SK-N-SH (cell line): ENCODE data around the gene MFSD11. TPM values are rescaled to one million over a fixed set of nuclear protein-coding genes. Genes with fewer than 3 reads are reported as not detected.
"Not testable (repeated sequence)": the region's sequence is repeated elsewhere in the genome, so short reads cannot be mapped to it uniquely, and the experiment has no call there.

Experiments used
- CTCF ChIA-PET: fragments of 300-600, 350-600 bp; formaldehyde crosslinking; extraction: SDS; loops from one replicate; lab custom pipeline; 2021; lab: Yijun Ruan, JAX
- POLR2A ChIA-PET: fragments of 350-600 bp; sonication (Branson Sonifier 250); formaldehyde crosslinking; extraction: SDS; loops from one replicate; lab custom pipeline; 2020; ENCODE audit warnings: antibody characterized with exemption, inconsistent platforms; lab: Yijun Ruan, JAX
- DNase-seq: peaks from one replicate; pipeline ENCODE4 v3.0.0; 2012
- H2AFZ ChIP-seq: fragments of 200-600 bp; sonication (generic); 2 replicates; pipeline ENCODE4 v1.8.1; 2016; ENCODE audit warnings: antibody characterized with exemption, mild to moderate bottlenecking, low read depth
- H3F3A ChIP-seq: fragments of 200-600 bp; sonication (generic); replicated peaks from 2 replicates; pipeline ENCODE3; 2016; ENCODE audit warnings: antibody characterized with exemption, mild to moderate bottlenecking; ENCODE audit not compliant: insufficient read depth
- H3K27ac ChIP-seq, 2 experiments: fragments of 200-500 bp in 1 of 2; fragments of 200-600 bp in 1 of 2; sonication (Bioruptor generic) in 1 of 2; sonication (generic), shearing (Covaris generic) in 1 of 2; 2 replicates each; pipeline versions ENCODE4 v1.5.1 to v1.6.1; 2014 to 2016; ENCODE audit warnings: low read depth in 2 of 2, inconsistent platforms in 1 of 2, low read length in 1 of 2, mild to moderate bottlenecking in 1 of 2, mixed read lengths in 1 of 2
- H3K27me3 ChIP-seq: fragments of 200-600 bp; sonication (generic), shearing (Covaris generic); 2 replicates; pipeline ENCODE4 v1.6.1; 2016; ENCODE audit warnings: mixed run types; ENCODE audit not compliant: insufficient read depth
- H3K36me3 ChIP-seq, 2 experiments: fragments of 200-500 bp in 1 of 2; fragments of 200-600 bp in 1 of 2; sonication (Bioruptor generic) in 1 of 2; sonication (generic) in 1 of 2; replicated peaks in 1 of 2; 2 replicates each; pipeline versions ENCODE3 to v1.5.1; 2014 to 2016; ENCODE audit warnings: low read length in 1 of 2, mild to moderate bottlenecking in 1 of 2; ENCODE audit not compliant: insufficient read depth in 2 of 2, control insufficient read depth in 1 of 2
- H3K4me1 ChIP-seq, 2 experiments: fragments of 200-500 bp in 1 of 2; fragments of 200-600 bp in 1 of 2; sonication (Bioruptor generic) in 1 of 2; sonication (generic), shearing (Covaris generic) in 1 of 2; 2 replicates each; pipeline versions ENCODE4 v1.5.1 to v1.6.1; 2014 to 2016; ENCODE audit warnings: low read depth in 1 of 2, low read length in 1 of 2, mixed run types in 1 of 2; ENCODE audit not compliant: insufficient read depth in 2 of 2, control insufficient read depth in 1 of 2
- H3K4me2 ChIP-seq: fragments of 200-600 bp; sonication (generic), shearing (Covaris generic); 2 replicates; pipeline ENCODE4 v1.6.1; 2017; ENCODE audit warnings: mixed run types
- H3K4me3 ChIP-seq, 2 experiments: fragments of 200-500 bp in 1 of 2; fragments of 200-600 bp in 1 of 2; sonication (Bioruptor generic) in 1 of 2; sonication (generic), shearing (Covaris generic) in 1 of 2; 2 replicates each; pipeline versions ENCODE4 v1.5.1 to v1.8.1; 2014 to 2016; ENCODE audit warnings: low read depth in 2 of 2, inconsistent platforms in 1 of 2, low read length in 1 of 2, mild to moderate bottlenecking in 1 of 2, mixed read lengths in 1 of 2, moderate library complexity in 1 of 2
- H3K79me2 ChIP-seq: fragments of 200-600 bp; sonication (generic); 2 replicates; pipeline ENCODE4 v1.8.1; 2017; ENCODE audit warnings: mild to moderate bottlenecking; ENCODE audit not compliant: insufficient read depth
- H3K9ac ChIP-seq: fragments of 200-600 bp; sonication (generic); 2 replicates; pipeline ENCODE4 v1.6.1; 2017; ENCODE audit warnings: mixed run types
- H3K9me2 ChIP-seq: fragments of 200-600 bp; sonication (generic); 2 replicates; pipeline ENCODE4 v1.6.1; 2017; ENCODE audit warnings: mixed run types
- H3K9me3 ChIP-seq: fragments of 200-600 bp; sonication (generic); 2 replicates; pipeline ENCODE4 v1.6.1; 2017; ENCODE audit warnings: mixed run types, mild to moderate bottlenecking, moderate library complexity
- H4K20me1 ChIP-seq: fragments of 200-600 bp; sonication (generic); 2 replicates; pipeline ENCODE4 v1.6.1; 2017; ENCODE audit warnings: mild to moderate bottlenecking, mixed run types; ENCODE audit not compliant: insufficient read depth
- EZH2phosphoT487 ChIP-seq: fragments of 200-600 bp; sonication (generic); IDR thresholded peaks from 2 replicates; pipeline ENCODE4 v1.6.1; 2017; ENCODE audit warnings: low read depth, mixed run types, mild to moderate bottlenecking, antibody characterized with exemption, moderate library complexity, borderline replicate concordance
- FOXJ3 ChIP-seq: sonication (generic); formaldehyde crosslinking; IDR thresholded peaks from 2 replicates; pipeline ENCODE4 v1.5.1; 2020; ENCODE audit warnings: mild to moderate bottlenecking, missing genetic modification reagents
- GATA2 ChIP-seq: sonication (generic); formaldehyde crosslinking; IDR thresholded peaks from 2 replicates; pipeline ENCODE4 v1.5.0; 2020; ENCODE audit warnings: mild to moderate bottlenecking, missing genetic modification reagents
- RAD21 ChIP-seq: IDR thresholded peaks from 2 replicates; pipeline ENCODE4 v1.6.1; 2012; ENCODE audit warnings: mild to moderate bottlenecking, low read length
- RFX5 ChIP-seq: IDR thresholded peaks from 2 replicates; pipeline ENCODE4 v1.6.1; 2012; ENCODE audit warnings: mild to moderate bottlenecking, improper control_type of control experiment, low read length
- RXRA ChIP-seq: IDR thresholded peaks from 2 replicates; pipeline ENCODE4 v1.4.0; 2012; ENCODE audit warnings: low read depth, mild to moderate bottlenecking, borderline replicate concordance
- TAF1 ChIP-seq: IDR thresholded peaks from 2 replicates; pipeline ENCODE4 v1.6.1; 2012; ENCODE audit warnings: low read depth, mild to moderate bottlenecking, low read length, moderate library complexity, borderline replicate concordance
- WGBS: methylation state at CpG from one replicate; pipeline ENCODE4 v1.1.6; 2017; ENCODE audit warnings: low lambda C conversion rate; 5-methylcytosine and 5-hydroxymethylcytosine counted together
- polyA plus RNA-seq, 3 experiments: library from polyadenylated mRNA; depleted of rRNA; stranded (reverse); fragments of >200 nt; gene quantifications; 2 replicates each; pipeline ENCODE4 v1.2.3, GENCODE V29; 2012
- TF ChIP-seq, protein P1 (sequence below): IDR thresholded peaks from 2 replicates; pipeline ENCODE4; 2012
- TF ChIP-seq, protein P2 (sequence below): fragments of 150-350 bp; IDR thresholded peaks from 2 replicates; pipeline ENCODE4 v1.6.1; 2017; ENCODE audit warnings: antibody characterized with exemption, low read length, low read depth, borderline replicate concordance
- TF ChIP-seq, protein P3 (sequence below): IDR thresholded peaks from 2 replicates; pipeline ENCODE4 v1.6.1; 2012; ENCODE audit warnings: mild to moderate bottlenecking, low read depth, low read length, moderate library complexity

Gene MFSD11
- polyA plus RNA-seq, 1 of the 3 experiments (the other 2 are of a cell fraction), result 22.7 TPM

DNA sequence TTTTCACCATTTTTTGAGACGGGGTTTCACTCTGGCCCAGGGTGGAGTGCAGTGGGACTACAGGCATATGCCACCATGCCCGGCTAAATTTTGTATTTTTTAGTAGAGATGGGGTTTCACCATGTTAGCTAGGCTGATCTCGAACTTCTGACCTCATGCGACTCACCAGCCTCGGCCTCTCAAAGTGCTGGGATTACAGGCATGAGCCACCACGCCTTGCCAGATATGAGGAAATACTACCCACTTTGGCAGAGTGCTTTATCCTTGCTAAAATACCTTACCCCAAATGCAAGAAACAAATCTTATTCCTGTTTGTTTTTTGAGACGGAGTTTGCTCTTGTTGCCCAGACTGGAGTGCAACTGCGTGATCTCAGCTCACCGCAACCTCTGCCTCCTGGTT lies 67.4 kb downstream of the MFSD11 start:
- Histone ChIP-seq H3K27me3 (no peaks in the 10 kb centered on the region), H3K36me3 (no peaks in the 10 kb centered on the region), H4K20me1 (no peaks in the 10 kb centered on the region), H3F3A (no peaks in the 10 kb centered on the region), H3K4me2 (no peak overlapping the region), H3K9me3 (no peaks in the 10 kb centered on the region), H3K27ac (no peak overlapping the region), H3K79me2 (no peaks in the 10 kb centered on the region), H3K9me2 (no peaks in the 10 kb centered on the region), H3K4me1 (no peaks in the 10 kb centered on the region), H2AFZ (no peak overlapping the region), H3K4me3 (no peak overlapping the region), H3K9ac (no peak overlapping the region)
- 78% methylated on average over 9 of the region's 9 CpGs for WGBS
- TF ChIP-seq, protein P1, sequence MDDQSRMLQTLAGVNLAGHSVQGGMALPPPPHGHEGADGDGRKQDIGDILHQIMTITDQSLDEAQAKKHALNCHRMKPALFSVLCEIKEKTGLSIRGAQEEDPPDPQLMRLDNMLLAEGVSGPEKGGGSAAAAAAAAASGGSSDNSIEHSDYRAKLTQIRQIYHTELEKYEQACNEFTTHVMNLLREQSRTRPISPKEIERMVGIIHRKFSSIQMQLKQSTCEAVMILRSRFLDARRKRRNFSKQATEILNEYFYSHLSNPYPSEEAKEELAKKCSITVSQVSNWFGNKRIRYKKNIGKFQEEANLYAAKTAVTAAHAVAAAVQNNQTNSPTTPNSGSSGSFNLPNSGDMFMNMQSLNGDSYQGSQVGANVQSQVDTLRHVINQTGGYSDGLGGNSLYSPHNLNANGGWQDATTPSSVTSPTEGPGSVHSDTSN, result no peak
- TF ChIP-seq RXRA (peak; percentile 44; the same call in 1 of the 2 replicates), RAD21 (no peak)
- POLR2A ChIA-PET, result no interaction called here
- CTCF ChIA-PET, result interaction anchor here (0.6 to 3.1 kb wide), 5 partner anchors 9 to 1496 kb away, joined by 3 to 17 read pairs (median 7); partner anchors contain the start of gene MGAT5B
- no peak for DNase-seq

DNA sequence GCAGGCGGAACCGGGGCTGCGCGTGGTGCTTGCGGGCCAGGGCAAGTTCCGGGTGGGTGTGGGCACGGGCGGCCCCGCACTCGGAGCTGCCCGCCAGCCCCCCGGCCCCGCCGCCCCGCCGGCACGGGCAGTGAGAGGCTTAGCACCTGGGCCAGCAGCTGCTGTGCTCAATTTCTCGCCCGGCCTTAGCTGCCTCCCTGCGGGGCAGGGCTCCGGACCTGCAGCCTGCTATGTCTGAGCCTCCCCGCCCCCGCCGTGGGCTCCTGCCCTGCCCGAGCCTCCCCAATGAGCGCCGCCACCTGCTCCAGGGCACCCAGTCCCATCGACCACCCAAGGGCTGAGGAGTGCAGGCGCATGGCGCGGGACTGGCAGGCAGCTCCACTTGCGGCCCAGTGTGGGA lies 68.2 kb downstream of the MFSD11 start:
- H3K36me3 ChIP-seq, H3K79me2 ChIP-seq, H3K4me1 ChIP-seq, H4K20me1 ChIP-seq, DNase-seq, H3K9me3 ChIP-seq, H2AFZ ChIP-seq, H3K27ac ChIP-seq, H3K4me3 ChIP-seq, H3F3A ChIP-seq, H3K9me2 ChIP-seq, POLR2A ChIA-PET, H3K27me3 ChIP-seq, H3K9ac ChIP-seq, H3K4me2 ChIP-seq: not testable (repeated sequence)
- CTCF ChIA-PET, result interaction anchor here (2.0 to 3.1 kb wide), 3 partner anchors 11 to 250 kb away, joined by 7 to 17 read pairs (median 9); partner anchors contain the start of gene MGAT5B
- 90% methylated on average over 32 of the region's 32 CpGs for WGBS

DNA sequence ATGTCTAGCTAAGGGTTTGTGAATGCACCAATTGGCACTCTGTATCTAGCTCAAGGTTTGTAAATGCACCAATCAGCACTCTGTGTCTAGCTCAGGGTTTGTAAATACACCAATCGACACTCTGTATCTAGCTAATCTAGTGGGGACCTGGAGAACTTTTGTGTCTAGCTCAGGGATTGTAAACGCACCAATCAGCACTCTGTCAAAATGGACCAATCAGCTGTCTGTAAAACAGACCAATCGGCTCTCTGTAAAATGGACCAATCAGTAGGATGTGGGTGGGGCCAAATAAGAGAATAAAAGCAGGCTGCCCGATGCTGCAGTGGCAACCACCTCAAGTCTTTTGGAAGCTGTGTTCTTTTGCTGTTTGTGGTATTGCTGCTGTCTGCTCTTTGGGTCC lies 68.8 kb downstream of the MFSD11 start:
- H2AFZ ChIP-seq, POLR2A ChIA-PET, H3K9me3 ChIP-seq, H4K20me1 ChIP-seq, DNase-seq, H3F3A ChIP-seq, H3K27ac ChIP-seq, H3K79me2 ChIP-seq, H3K4me2 ChIP-seq, H3K9ac ChIP-seq, H3K4me3 ChIP-seq, H3K9me2 ChIP-seq, H3K4me1 ChIP-seq, H3K36me3 ChIP-seq, H3K27me3 ChIP-seq: not testable (repeated sequence)
- WGBS, result 77% methylated on average over 4 of the region's 4 CpGs
- CTCF ChIA-PET, result interaction anchor here (0.7 to 3.1 kb wide), 9 partner anchors 10 to 277 kb away, joined by 3 to 17 read pairs (median 3); partner anchors contain the start of gene MGAT5B

DNA sequence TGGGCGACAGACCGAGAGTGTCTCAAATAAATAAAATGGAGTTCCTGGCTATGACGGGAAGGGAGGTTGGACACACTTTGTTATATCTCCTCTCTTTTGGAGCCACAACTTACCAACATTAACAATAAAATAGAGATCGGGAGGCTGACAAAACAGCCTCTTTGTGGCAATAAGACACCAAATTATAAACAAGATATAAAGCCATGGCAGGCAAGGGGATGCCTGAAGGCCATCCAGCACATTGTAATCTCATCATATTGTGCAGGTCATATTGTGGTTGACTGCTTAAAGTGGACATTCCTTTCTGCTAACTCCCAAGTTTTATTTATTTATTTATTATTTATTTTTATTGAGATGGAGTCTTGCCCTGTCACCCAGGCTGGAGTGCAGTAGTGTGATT lies 70.4 kb downstream of the MFSD11 start:
- WGBS, result 90% methylated on average over 4 of the region's 4 CpGs
- H3K4me1 ChIP-seq, result peaks cover 0 to 3% of the 10 kb centered on the region in 2 experiments; a peak in 1 of 4 replicates
- H3K4me3 ChIP-seq, result no peak overlapping the region
- no peaks in the 10 kb centered on the region for H3K79me2 ChIP-seq
- ChIA-PET CTCF (no interaction called here), POLR2A (no interaction called here)
- no peaks in the 10 kb centered on the region for H3F3A ChIP-seq
- H3K9ac ChIP-seq, result no peak overlapping the region
- H3K36me3 ChIP-seq, result no peaks in the 10 kb centered on the region
- no peaks in the 10 kb centered on the region for H3K9me3 ChIP-seq
- no peaks in the 10 kb centered on the region for H3K9me2 ChIP-seq
- DNase-seq, result no peak
- H3K27ac ChIP-seq, result no peak overlapping the region
- no peaks in the 10 kb centered on the region for H4K20me1 ChIP-seq
- H3K4me2 ChIP-seq, result no peak overlapping the region
- H3K27me3 ChIP-seq, result no peaks in the 10 kb centered on the region
- no peak overlapping the region for H2AFZ ChIP-seq
- TF ChIP-seq RFX5, result no peak
- TF ChIP-seq, protein P2, sequence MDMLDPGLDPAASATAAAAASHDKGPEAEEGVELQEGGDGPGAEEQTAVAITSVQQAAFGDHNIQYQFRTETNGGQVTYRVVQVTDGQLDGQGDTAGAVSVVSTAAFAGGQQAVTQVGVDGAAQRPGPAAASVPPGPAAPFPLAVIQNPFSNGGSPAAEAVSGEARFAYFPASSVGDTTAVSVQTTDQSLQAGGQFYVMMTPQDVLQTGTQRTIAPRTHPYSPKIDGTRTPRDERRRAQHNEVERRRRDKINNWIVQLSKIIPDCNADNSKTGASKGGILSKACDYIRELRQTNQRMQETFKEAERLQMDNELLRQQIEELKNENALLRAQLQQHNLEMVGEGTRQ, result no peak
- no peak for TF ChIP-seq FOXJ3 (CRISPR knock-in tag)
- no peak for TF ChIP-seq EZH2phosphoT487
- TF ChIP-seq, protein P3, sequence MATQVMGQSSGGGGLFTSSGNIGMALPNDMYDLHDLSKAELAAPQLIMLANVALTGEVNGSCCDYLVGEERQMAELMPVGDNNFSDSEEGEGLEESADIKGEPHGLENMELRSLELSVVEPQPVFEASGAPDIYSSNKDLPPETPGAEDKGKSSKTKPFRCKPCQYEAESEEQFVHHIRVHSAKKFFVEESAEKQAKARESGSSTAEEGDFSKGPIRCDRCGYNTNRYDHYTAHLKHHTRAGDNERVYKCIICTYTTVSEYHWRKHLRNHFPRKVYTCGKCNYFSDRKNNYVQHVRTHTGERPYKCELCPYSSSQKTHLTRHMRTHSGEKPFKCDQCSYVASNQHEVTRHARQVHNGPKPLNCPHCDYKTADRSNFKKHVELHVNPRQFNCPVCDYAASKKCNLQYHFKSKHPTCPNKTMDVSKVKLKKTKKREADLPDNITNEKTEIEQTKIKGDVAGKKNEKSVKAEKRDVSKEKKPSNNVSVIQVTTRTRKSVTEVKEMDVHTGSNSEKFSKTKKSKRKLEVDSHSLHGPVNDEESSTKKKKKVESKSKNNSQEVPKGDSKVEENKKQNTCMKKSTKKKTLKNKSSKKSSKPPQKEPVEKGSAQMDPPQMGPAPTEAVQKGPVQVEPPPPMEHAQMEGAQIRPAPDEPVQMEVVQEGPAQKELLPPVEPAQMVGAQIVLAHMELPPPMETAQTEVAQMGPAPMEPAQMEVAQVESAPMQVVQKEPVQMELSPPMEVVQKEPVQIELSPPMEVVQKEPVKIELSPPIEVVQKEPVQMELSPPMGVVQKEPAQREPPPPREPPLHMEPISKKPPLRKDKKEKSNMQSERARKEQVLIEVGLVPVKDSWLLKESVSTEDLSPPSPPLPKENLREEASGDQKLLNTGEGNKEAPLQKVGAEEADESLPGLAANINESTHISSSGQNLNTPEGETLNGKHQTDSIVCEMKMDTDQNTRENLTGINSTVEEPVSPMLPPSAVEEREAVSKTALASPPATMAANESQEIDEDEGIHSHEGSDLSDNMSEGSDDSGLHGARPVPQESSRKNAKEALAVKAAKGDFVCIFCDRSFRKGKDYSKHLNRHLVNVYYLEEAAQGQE, result no peak
- no peak for TF ChIP-seq TAF1
- no peak for TF ChIP-seq RXRA
- no peak for TF ChIP-seq GATA2 (CRISPR knock-in tag)
